H9 (cell line): ENCODE results near the gene ATRIP. TPM values are rescaled to one million over a fixed set of nuclear protein-coding genes. Genes with fewer than 3 reads are reported as not detected.

Experiments
- DNase-seq: peaks from one replicate; pipeline ENCODE4 v3.0.0-alpha.2; 2017
- H2AFZ ChIP-seq: one replicate; pipeline ENCODE4 v1.6.1; 2013; ENCODE audit warnings: mild to moderate bottlenecking, low read length, control low read depth, moderate library complexity
- H2AK5ac ChIP-seq: 2 replicates; pipeline ENCODE4 v1.6.1; 2013; ENCODE audit warnings: low read length, control low read depth, mixed read lengths; ENCODE audit not compliant: insufficient read length
- H2BK120ac ChIP-seq: one replicate; pipeline ENCODE4 v1.6.1; 2013; ENCODE audit warnings: low read depth, mild to moderate bottlenecking, low read length, control low read depth, inconsistent platforms; ENCODE audit not compliant: poor library complexity, severe bottlenecking
- H2BK12ac ChIP-seq: 2 replicates; pipeline ENCODE4 v1.6.1; 2013; ENCODE audit warnings: low read length, control low read depth, mixed read lengths, low read depth; ENCODE audit not compliant: insufficient read length
- H2BK15ac ChIP-seq: 2 replicates; pipeline ENCODE4 v1.6.1; 2013; ENCODE audit warnings: low read depth, low read length, control low read depth
- H2BK20ac ChIP-seq: one replicate; pipeline ENCODE4 v1.6.1; 2013; ENCODE audit warnings: low read depth, mild to moderate bottlenecking, low read length, control low read depth, inconsistent platforms; ENCODE audit not compliant: poor library complexity, severe bottlenecking
- H2BK5ac ChIP-seq: 2 replicates; pipeline ENCODE4 v1.6.1; 2013; ENCODE audit warnings: low read length, control low read depth, mixed read lengths; ENCODE audit not compliant: insufficient read length
- H3K14ac ChIP-seq: 2 replicates; pipeline ENCODE4 v1.6.1; 2013; ENCODE audit warnings: low read length, control low read depth; ENCODE audit not compliant: insufficient read depth
- H3K18ac ChIP-seq: 2 replicates; pipeline ENCODE4 v1.6.1; 2013; ENCODE audit warnings: low read depth, mild to moderate bottlenecking, mixed read lengths, low read length, control low read depth; ENCODE audit not compliant: insufficient read length
- H3K23ac ChIP-seq: 2 replicates; pipeline ENCODE4 v1.6.1; 2013; ENCODE audit warnings: low read length, control low read depth, mixed read lengths, low read depth; ENCODE audit not compliant: insufficient read length
- H3K23me2 ChIP-seq: 2 replicates; pipeline ENCODE4 v1.6.1; 2013; ENCODE audit warnings: low read depth, mild to moderate bottlenecking, mixed read lengths, low read length, control low read depth; ENCODE audit not compliant: insufficient read length, poor library complexity, severe bottlenecking
- H3K27ac ChIP-seq: 2 replicates; pipeline ENCODE4 v1.5.1; 2013; ENCODE audit warnings: low read length, control low read depth, mixed read lengths, low read depth; ENCODE audit not compliant: insufficient read length
- H3K27me3 ChIP-seq: 2 replicates; pipeline ENCODE4 v1.6.1; 2013; ENCODE audit warnings: low read length, control low read depth, inconsistent platforms; ENCODE audit not compliant: insufficient read depth
- H3K4ac ChIP-seq: 2 replicates; pipeline ENCODE4 v1.6.1; 2013; ENCODE audit warnings: low read depth, mild to moderate bottlenecking, control low read depth, inconsistent platforms, low read length, moderate library complexity
- H3K4me1 ChIP-seq: 2 replicates; pipeline ENCODE4 v1.6.1; 2013; ENCODE audit warnings: low read length, control low read depth, inconsistent platforms; ENCODE audit not compliant: insufficient read depth
- H3K4me2 ChIP-seq: 2 replicates; pipeline ENCODE4 v1.6.1; 2013; ENCODE audit warnings: low read length, control low read depth, mixed read lengths; ENCODE audit not compliant: insufficient read length, insufficient read depth
- H3K56ac ChIP-seq: 2 replicates; pipeline ENCODE4 v1.6.1; 2013; ENCODE audit warnings: low read depth, mild to moderate bottlenecking, mixed read lengths, low read length, control low read depth; ENCODE audit not compliant: insufficient read length
- H3K79me1 ChIP-seq: 2 replicates; pipeline ENCODE4 v1.6.1; 2013; ENCODE audit warnings: low read depth, mild to moderate bottlenecking, moderate library complexity, low read length, control low read depth, inconsistent platforms; ENCODE audit not compliant: insufficient read depth, poor library complexity, severe bottlenecking
- H3K79me2 ChIP-seq: 2 replicates; pipeline ENCODE4 v1.6.1; 2013; ENCODE audit warnings: low read length, control low read depth, inconsistent platforms; ENCODE audit not compliant: insufficient read depth
- H3K9ac ChIP-seq: 2 replicates; pipeline ENCODE4 v1.6.1; 2013; ENCODE audit warnings: low read length, control low read depth, mixed read lengths; ENCODE audit not compliant: insufficient read length; ENCODE audit errors: extremely low read depth
- H3K9me3 ChIP-seq: one replicate; pipeline ENCODE4 v1.6.1; 2013; ENCODE audit warnings: low read depth, low read length, inconsistent platforms; ENCODE audit not compliant: control insufficient read depth
- H3T11ph ChIP-seq: one replicate; pipeline ENCODE4 v1.6.1; 2013; ENCODE audit warnings: mild to moderate bottlenecking, low read length, control low read depth, inconsistent platforms
- H4K20me1 ChIP-seq: one replicate; pipeline ENCODE4 v1.6.1; 2013; ENCODE audit not compliant: control insufficient read depth, insufficient read length, insufficient read depth
- H4K5ac ChIP-seq: 2 replicates; pipeline ENCODE4 v1.6.1; 2013; ENCODE audit warnings: low read depth, mild to moderate bottlenecking, mixed read lengths, low read length, control low read depth; ENCODE audit not compliant: insufficient read length
- H4K8ac ChIP-seq: replicated peaks from 2 replicates; pipeline ENCODE4 v1.6.1; 2013; ENCODE audit warnings: low read length, control low read depth, mixed read lengths, low read depth; ENCODE audit not compliant: insufficient read length
- H4K91ac ChIP-seq: 2 replicates; pipeline ENCODE4 v1.6.1; 2013; ENCODE audit warnings: low read depth, mild to moderate bottlenecking, moderate library complexity, mixed read lengths, low read length, control low read depth; ENCODE audit not compliant: insufficient read length
- H3K27ac Mint-ChIP-seq, 3 experiments: 2 replicates in 2 of 3; 3 replicates in 1 of 3; pipeline ENCODE4 v1.8.0; 2020 to 2021; ENCODE audit warnings: mixed read lengths in 3 of 3, mild to moderate bottlenecking in 1 of 3, moderate library complexity in 1 of 3
- H3K27me3 Mint-ChIP-seq: 2 replicates; pipeline ENCODE4 v1.8.0; 2021; ENCODE audit warnings: low read depth, mild to moderate bottlenecking, moderate library complexity, mixed read lengths
- H3K36me3 Mint-ChIP-seq, 3 experiments: 2 replicates in 2 of 3; 3 replicates in 1 of 3; pipeline ENCODE4 v1.8.0; 2020 to 2021; ENCODE audit warnings: low read depth in 3 of 3, mixed read lengths in 3 of 3; ENCODE audit not compliant: insufficient read depth in 1 of 3
- H3K4me1 Mint-ChIP-seq, 2 experiments: 2 replicates each; pipeline ENCODE4 v1.8.0; 2020; ENCODE audit warnings: mixed read lengths in 2 of 2
- H3K4me3 Mint-ChIP-seq, 2 experiments: 2 replicates in 1 of 2; 3 replicates in 1 of 2; pipeline ENCODE4 v1.8.0; 2020 to 2021; ENCODE audit warnings: mild to moderate bottlenecking in 2 of 2, mixed read lengths in 2 of 2, moderate library complexity in 1 of 2
- H3K9me3 Mint-ChIP-seq, 2 experiments: 2 replicates in 1 of 2; 3 replicates in 1 of 2; pipeline ENCODE4 v1.8.0; 2020; ENCODE audit warnings: mild to moderate bottlenecking in 2 of 2, mixed read lengths in 2 of 2, moderate library complexity in 1 of 2
- WGBS: extraction: QIAGEN DNeasy Blood & Tissue Kit; methylation state at CpG from one replicate; pipeline ENCODE4 v1.1.7; 2013; ENCODE audit warnings: missing lambda C conversion rate, low lambda C conversion rate, mixed read lengths; ENCODE audit not compliant: insufficient read length; ENCODE audit errors: extremely low coverage; 5-methylcytosine and 5-hydroxymethylcytosine counted together
- total RNA-seq: library from RNA; stranded (reverse); gene quantifications from 2 replicates; pipeline ENCODE4 v1.2.1, GENCODE V29; 2021
- TF ChIP-seq, protein P1 (sequence below): fragments of 200-600 bp; sonication (generic); conservative IDR thresholded peaks from 3 replicates; pipeline ENCODE4 v1.8.0; 2021; ENCODE audit warnings: antibody characterized with exemption, mild to moderate bottlenecking

The ATRIP gene
- total RNA-seq, 1 experiment from 2014 or later: 16.3 TPM

DNA sequence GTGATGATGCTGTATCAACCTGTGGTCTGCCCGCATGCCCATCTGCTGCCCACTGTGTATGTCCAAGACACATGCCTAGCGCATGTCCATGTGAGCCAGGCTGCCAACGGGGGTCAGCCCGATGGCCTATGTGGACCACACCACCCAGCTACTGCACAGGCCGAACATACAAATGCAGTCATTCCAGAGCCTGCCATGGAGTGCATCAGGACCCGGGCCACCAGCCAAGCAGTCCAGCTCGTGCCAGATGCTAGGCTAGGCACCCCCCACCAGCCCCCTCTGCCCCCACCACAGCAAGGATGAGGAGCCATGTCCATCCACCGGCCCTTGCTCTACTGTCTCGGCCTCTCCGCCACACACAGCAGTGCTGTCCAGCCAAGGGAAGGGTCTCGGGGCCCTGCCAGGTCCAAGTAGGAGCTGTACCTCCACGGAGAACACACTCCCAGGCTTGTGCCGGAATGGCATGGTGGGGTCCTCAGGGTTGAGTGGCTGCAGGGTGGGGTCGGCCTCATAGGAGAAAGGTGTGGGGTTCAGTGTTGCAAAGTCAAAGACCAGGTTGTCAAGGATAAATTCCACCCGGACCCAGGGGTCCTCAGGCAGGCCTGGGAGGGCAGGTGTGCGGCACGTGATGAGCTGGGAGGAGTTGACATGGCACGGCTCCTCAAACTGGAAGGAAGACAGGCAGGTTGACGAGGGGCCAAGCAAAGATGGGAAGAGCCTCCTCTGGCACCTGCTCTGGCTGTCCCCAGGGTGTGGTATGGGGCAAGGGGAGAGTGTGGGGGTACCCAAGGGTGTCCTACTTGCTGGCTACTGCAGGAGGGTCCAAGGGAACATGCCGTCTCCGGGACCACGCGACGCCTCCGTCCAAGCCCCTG is 31.9 kb upstream of the ATRIP start:
- WGBS: no CpG with 5 or more reads among the region's 25 CpGs
- Mint-ChIP-seq H3K4me1 (no peaks in the 10 kb centered on the region), H3K9me3 (no peaks in the 10 kb centered on the region), H3K36me3 (peaks cover 47 to 97% (median 97%) of the 10 kb centered on the region in 3 experiments), H3K27me3 (no peaks in the 10 kb centered on the region), H3K4me3 (peak overlapping the region in 1 of 2 experiments; percentile 10; a peak in 1 of 5 replicates), H3K27ac (peak overlapping the region in 1 of 3 experiments; percentile 61; a peak in 2 of 7 replicates)
- H3K9ac ChIP-seq: no peak overlapping the region
- no peak overlapping the region for H4K8ac ChIP-seq
- no peak overlapping the region for H2BK20ac ChIP-seq
- H2AK5ac ChIP-seq: no peak overlapping the region
- H3T11ph ChIP-seq: no peak overlapping the region
- DNase-seq: no peak
- no peaks in the 10 kb centered on the region for H3K79me2 ChIP-seq
- H4K20me1 ChIP-seq: no peaks in the 10 kb centered on the region
- H3K4me1 ChIP-seq: no peaks in the 10 kb centered on the region
- no peak overlapping the region for H3K4ac ChIP-seq
- no peaks in the 10 kb centered on the region for H3K27me3 ChIP-seq
- H3K18ac ChIP-seq: no peak overlapping the region
- no peaks in the 10 kb centered on the region for H3K23me2 ChIP-seq
- no peaks in the 10 kb centered on the region for H3K79me1 ChIP-seq
- H2BK120ac ChIP-seq: no peak overlapping the region
- H4K91ac ChIP-seq: no peak overlapping the region
- no peak overlapping the region for H4K5ac ChIP-seq
- no peak overlapping the region for H2BK15ac ChIP-seq
- no peak overlapping the region for H3K56ac ChIP-seq
- no peak overlapping the region for H2BK5ac ChIP-seq
- no peak overlapping the region for H2AFZ ChIP-seq
- H3K23ac ChIP-seq: no peak overlapping the region
- H3K14ac ChIP-seq: no peak overlapping the region
- H3K9me3 ChIP-seq: no peaks in the 10 kb centered on the region
- TF ChIP-seq, protein P1, sequence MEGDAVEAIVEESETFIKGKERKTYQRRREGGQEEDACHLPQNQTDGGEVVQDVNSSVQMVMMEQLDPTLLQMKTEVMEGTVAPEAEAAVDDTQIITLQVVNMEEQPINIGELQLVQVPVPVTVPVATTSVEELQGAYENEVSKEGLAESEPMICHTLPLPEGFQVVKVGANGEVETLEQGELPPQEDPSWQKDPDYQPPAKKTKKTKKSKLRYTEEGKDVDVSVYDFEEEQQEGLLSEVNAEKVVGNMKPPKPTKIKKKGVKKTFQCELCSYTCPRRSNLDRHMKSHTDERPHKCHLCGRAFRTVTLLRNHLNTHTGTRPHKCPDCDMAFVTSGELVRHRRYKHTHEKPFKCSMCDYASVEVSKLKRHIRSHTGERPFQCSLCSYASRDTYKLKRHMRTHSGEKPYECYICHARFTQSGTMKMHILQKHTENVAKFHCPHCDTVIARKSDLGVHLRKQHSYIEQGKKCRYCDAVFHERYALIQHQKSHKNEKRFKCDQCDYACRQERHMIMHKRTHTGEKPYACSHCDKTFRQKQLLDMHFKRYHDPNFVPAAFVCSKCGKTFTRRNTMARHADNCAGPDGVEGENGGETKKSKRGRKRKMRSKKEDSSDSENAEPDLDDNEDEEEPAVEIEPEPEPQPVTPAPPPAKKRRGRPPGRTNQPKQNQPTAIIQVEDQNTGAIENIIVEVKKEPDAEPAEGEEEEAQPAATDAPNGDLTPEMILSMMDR: no peak
- no peak overlapping the region for H3K27ac ChIP-seq
- H2BK12ac ChIP-seq: no peak overlapping the region
- H3K4me2 ChIP-seq: no peak overlapping the region
